ENCODE results near the gene ZFAND5. TPM values are rescaled to one million over a fixed set of nuclear protein-coding genes. Genes with fewer than 3 reads are reported as not detected.

Gene ZFAND5
- total RNA-seq, 1 experiment from 2014 or later: 227 TPM

DNA sequence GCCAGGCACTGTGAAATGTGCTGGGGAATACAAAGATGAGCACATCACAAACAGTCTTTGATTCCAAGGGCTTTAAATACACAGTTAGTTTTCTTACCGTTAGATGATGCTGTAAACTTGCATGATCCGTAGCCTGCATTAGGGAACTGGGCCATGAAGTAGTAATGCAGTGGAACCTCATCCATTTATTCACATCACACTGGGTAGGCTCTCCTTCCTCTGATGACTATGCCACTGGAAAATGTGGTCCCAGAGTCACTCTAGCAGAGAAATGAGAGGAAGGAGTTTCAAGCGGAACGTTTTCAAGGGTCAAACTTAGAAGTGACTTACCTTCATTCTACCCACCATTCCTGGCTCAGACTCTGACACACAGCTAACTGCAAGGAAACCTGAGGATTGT is 26.4 kb downstream of the ZFAND5 start:
- POLR2A ChIA-PET (ENCODE audit: unreplicated experiment): interaction anchor here (0.6 kb wide), 1 partner anchor 19 kb away, joined by 3 read pairs; no protein-coding TSS in a partner anchor
- BruUV-seq (replicated peaks): no TSS peak
- H2AFZ ChIP-seq: no peak overlapping the region

GRCh38 chr9:72337286-72337685 is 27.7 kb downstream of the ZFAND5 start:
- Histone ChIP-seq H3K36me3 (ENCODE audit: low read depth) (no peaks in the 10 kb centered on the region), H3K27me3 (ENCODE audit: insufficient read depth, low read depth) (no peaks in the 10 kb centered on the region), H3K9me3 (ENCODE audit: insufficient read depth, low read depth) (no peaks in the 10 kb centered on the region), H3K4me2 (no peak overlapping the region), H3K27ac (no peak overlapping the region), H3K4me1 (replicated peaks; ENCODE audit: insufficient read depth) (no peaks in the 10 kb centered on the region), H3F3A (ENCODE audit: insufficient read depth, low read depth) (no peaks in the 10 kb centered on the region), H2AFZ (no peak overlapping the region), H4K20me1 (ENCODE audit: insufficient read depth) (no peaks in the 10 kb centered on the region), H3K9me2 (ENCODE audit: insufficient read depth) (no peaks in the 10 kb centered on the region), H3K4me3 (no peak overlapping the region), H3K79me2 (ENCODE audit: low read depth) (no peaks in the 10 kb centered on the region)
- TF ChIP-seq EZH2 (IDR thresholded peaks at IDR 0.05; ENCODE audit: low read depth) (no peak), CTCF (conservative IDR thresholded peaks at IDR 0.05) (no peak)
- BruUV-seq (replicated peaks): no TSS peak
- CTCF ChIA-PET: interaction anchor here (0.6 kb wide), 1 partner anchor 17 kb away, joined by 6 read pairs; no protein-coding TSS in a partner anchor
- intact Hi-C loops (cut with micrococcal nuclease; ENCODE audit: unreplicated experiment): no loop called here
- DNase-seq: no peak
- POLR2A ChIA-PET (ENCODE audit: unreplicated experiment): interaction anchor here (0.6 kb wide), 1 partner anchor 472 kb away, joined by 12 read pairs; no protein-coding TSS in a partner anchor

More for the DNA sequence above, 26.4 kb downstream of the ZFAND5 start:
- Histone ChIP-seq H3K27ac (no peak overlapping the region), H4K20me1 (ENCODE audit: insufficient read depth) (no peaks in the 10 kb centered on the region), H3K4me3 (no peak overlapping the region), H3K4me2 (no peak overlapping the region), H3F3A (ENCODE audit: insufficient read depth, low read depth) (no peaks in the 10 kb centered on the region), H3K4me1 (replicated peaks; ENCODE audit: insufficient read depth) (no peaks in the 10 kb centered on the region), H3K27me3 (ENCODE audit: insufficient read depth, low read depth) (no peaks in the 10 kb centered on the region), H3K9me3 (ENCODE audit: insufficient read depth, low read depth) (no peaks in the 10 kb centered on the region), H3K36me3 (ENCODE audit: low read depth) (no peaks in the 10 kb centered on the region), H3K9me2 (ENCODE audit: insufficient read depth) (no peaks in the 10 kb centered on the region), H3K79me2 (ENCODE audit: low read depth) (no peaks in the 10 kb centered on the region)
- no peak for DNase-seq
- CTCF ChIA-PET: no interaction called here
- no peak for TF ChIP-seq EZH2 (IDR thresholded peaks at IDR 0.05; ENCODE audit: low read depth)
- TF ChIP-seq CTCF (conservative IDR thresholded peaks at IDR 0.05): no peak
- intact Hi-C loops (cut with micrococcal nuclease; ENCODE audit: unreplicated experiment): no loop called here

- no peaks in the 10 kb centered on the region for H3K27me3 ChIP-seq (ENCODE audit: insufficient read depth, low read depth)
- no peaks in the 10 kb centered on the region for H3F3A ChIP-seq (ENCODE audit: insufficient read depth, low read depth)
- no peak overlapping the region for H3K27ac ChIP-seq
- H3K4me2 ChIP-seq: no peak overlapping the region
- intact Hi-C loops (cut with micrococcal nuclease; ENCODE audit: unreplicated experiment): no loop called here
- CTCF ChIA-PET: no interaction called here
- POLR2A ChIA-PET (ENCODE audit: unreplicated experiment): interaction anchor here (0.6 kb wide), 1 partner anchor 248 kb away, joined by 3 read pairs; no protein-coding TSS in a partner anchor
- H3K36me3 ChIP-seq (ENCODE audit: low read depth): no peaks in the 10 kb centered on the region
- DNase-seq: no peak
- no peak overlapping the region for H3K4me3 ChIP-seq
- H4K20me1 ChIP-seq (ENCODE audit: insufficient read depth): no peaks in the 10 kb centered on the region
- H3K9me2 ChIP-seq (ENCODE audit: insufficient read depth): no peaks in the 10 kb centered on the region
- H3K4me1 ChIP-seq (replicated peaks; ENCODE audit: insufficient read depth): no peaks in the 10 kb centered on the region
- H3K9me3 ChIP-seq (ENCODE audit: insufficient read depth, low read depth): no peaks in the 10 kb centered on the region
- no TSS peak for BruUV-seq (replicated peaks)
- TF ChIP-seq EZH2 (IDR thresholded peaks at IDR 0.05; ENCODE audit: low read depth): no peak
- no peaks in the 10 kb centered on the region for H3K79me2 ChIP-seq (ENCODE audit: low read depth)
- H2AFZ ChIP-seq: no peak overlapping the region
These were observed 30.2 kb downstream of the ZFAND5 start for GRCh38 chr9:72334658-72335337.
